Nephron (organoid): ENCODE measurements around the gene KIAA0319L.

Experiments
- H3K27ac Mint-ChIP-seq, 3 experiments: 2 replicates each; pipeline ENCODE4 v1.8.0; 2020; ENCODE audit warnings: mixed read lengths in 3 of 3, mild to moderate bottlenecking in 2 of 3, moderate library complexity in 1 of 3
- H3K27me3 Mint-ChIP-seq: 2 replicates; pipeline ENCODE4 v1.8.0; 2021; ENCODE audit warnings: low read depth, mild to moderate bottlenecking, moderate library complexity, mixed read lengths
- H3K36me3 Mint-ChIP-seq: 2 replicates; pipeline ENCODE4 v1.8.0; 2020; ENCODE audit warnings: low read depth, mixed read lengths
- H3K4me1 Mint-ChIP-seq: 2 replicates; pipeline ENCODE4 v1.8.0; 2020; ENCODE audit warnings: mixed read lengths
- H3K4me3 Mint-ChIP-seq, 3 experiments: 2 replicates each; pipeline ENCODE4 v1.8.0; 2020; ENCODE audit warnings: mild to moderate bottlenecking in 3 of 3, mixed read lengths in 3 of 3, moderate library complexity in 2 of 3
- H3K9me3 Mint-ChIP-seq: 2 replicates; pipeline ENCODE4 v1.8.0; 2020; ENCODE audit warnings: mixed read lengths
- TF ChIP-seq, protein P1 (sequence below), 3 experiments: fragments of 200-600 bp; sonication (generic); IDR thresholded peaks; one replicate each; pipeline ENCODE4 v1.5.0; 2021; ENCODE audit warnings: antibody characterized with exemption in 3 of 3; ENCODE audit not compliant: unreplicated experiment in 3 of 3

The KIAA0319L gene

GRCh38 chr1:35557611-35558373 lies 589 bp upstream of the KIAA0319L start, which contains the start of gene NCDN:
Gene NCDN, plus strand, starts transcription at chr1:35557799. Its CDS starts 392 bp downstream, at chr1:35558191.
- Mint-ChIP-seq H3K9me3 (no peaks in the 10 kb centered on the region), H3K36me3 (peaks cover 17% of the 10 kb centered on the region), H3K4me1 (peaks cover 48% of the 10 kb centered on the region), H3K27ac (peak within 1 kb of the TSS; percentile 92 to 99 (median 95)), H3K4me3 (peak within 1 kb of the TSS; percentile 98 to 100 (median 99)), H3K27me3 (no peaks in the 10 kb centered on the region)
- TF ChIP-seq, protein P1, sequence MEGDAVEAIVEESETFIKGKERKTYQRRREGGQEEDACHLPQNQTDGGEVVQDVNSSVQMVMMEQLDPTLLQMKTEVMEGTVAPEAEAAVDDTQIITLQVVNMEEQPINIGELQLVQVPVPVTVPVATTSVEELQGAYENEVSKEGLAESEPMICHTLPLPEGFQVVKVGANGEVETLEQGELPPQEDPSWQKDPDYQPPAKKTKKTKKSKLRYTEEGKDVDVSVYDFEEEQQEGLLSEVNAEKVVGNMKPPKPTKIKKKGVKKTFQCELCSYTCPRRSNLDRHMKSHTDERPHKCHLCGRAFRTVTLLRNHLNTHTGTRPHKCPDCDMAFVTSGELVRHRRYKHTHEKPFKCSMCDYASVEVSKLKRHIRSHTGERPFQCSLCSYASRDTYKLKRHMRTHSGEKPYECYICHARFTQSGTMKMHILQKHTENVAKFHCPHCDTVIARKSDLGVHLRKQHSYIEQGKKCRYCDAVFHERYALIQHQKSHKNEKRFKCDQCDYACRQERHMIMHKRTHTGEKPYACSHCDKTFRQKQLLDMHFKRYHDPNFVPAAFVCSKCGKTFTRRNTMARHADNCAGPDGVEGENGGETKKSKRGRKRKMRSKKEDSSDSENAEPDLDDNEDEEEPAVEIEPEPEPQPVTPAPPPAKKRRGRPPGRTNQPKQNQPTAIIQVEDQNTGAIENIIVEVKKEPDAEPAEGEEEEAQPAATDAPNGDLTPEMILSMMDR (IDR thresholded peaks at IDR 0.05; ENCODE audit: unreplicated experiment in 3 of 3) = no peak

DNA sequence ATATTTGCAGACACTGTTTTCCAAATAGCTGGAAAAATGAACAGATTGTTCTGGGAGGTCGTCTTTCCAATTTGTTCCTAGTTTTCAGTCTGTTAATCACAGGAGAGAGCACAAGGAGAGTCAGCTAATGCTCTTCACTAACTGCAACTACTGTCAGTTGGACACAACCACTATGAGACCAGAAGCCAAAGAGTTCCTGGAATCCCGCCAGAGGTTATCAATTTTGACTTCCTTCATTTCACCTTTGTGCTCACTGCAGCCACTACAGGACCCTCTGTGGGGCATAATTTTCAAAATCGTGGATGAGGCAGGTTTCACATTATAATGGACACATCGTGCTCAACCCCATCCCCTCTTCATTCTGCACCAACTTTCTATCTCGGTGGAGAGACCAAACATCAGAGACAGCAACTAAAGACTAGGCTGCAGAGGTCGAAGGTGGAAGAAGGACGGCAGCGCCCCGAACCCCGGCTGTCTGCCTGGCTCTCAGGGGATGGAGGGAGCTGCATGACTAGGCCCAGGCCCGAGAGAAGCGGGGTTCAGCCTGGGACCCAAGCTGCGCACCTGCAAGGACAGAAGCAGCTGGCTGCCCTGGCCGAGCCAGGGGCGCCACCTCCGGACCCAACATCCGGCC lies 602 bp downstream of the KIAA0319L start:
- Mint-ChIP-seq H3K27ac (peak overlapping the region; percentile 31 to 77 (median 32)), H3K27me3 (no peaks in the 10 kb centered on the region), H3K36me3 (peaks cover 22% of the 10 kb centered on the region), H3K4me3 (peak overlapping the region; percentile 98 to 100 (median 99)), H3K4me1 (peaks cover 47% of the 10 kb centered on the region), H3K9me3 (no peaks in the 10 kb centered on the region)
- TF ChIP-seq, protein P1 (IDR thresholded peaks at IDR 0.05; ENCODE audit: unreplicated experiment in 3 of 3) = no peak

GRCh38 chr1:35555601-35556477 lies 1.4 kb downstream of the KIAA0319L start:
- Mint-ChIP-seq H3K36me3 (peaks cover 21% of the 10 kb centered on the region), H3K27me3 (no peaks in the 10 kb centered on the region), H3K4me1 (peaks cover 42% of the 10 kb centered on the region), H3K9me3 (no peaks in the 10 kb centered on the region), H3K27ac (peak overlapping the region; percentile 31 to 77 (median 32)), H3K4me3 (peak overlapping the region; percentile 98 to 100 (median 99))
- TF ChIP-seq, protein P1 (IDR thresholded peaks at IDR 0.05; ENCODE audit: unreplicated experiment in 3 of 3) = no peak

- Mint-ChIP-seq H3K4me3 (peak overlapping the region; percentile 98 to 100 (median 99)), H3K9me3 (no peaks in the 10 kb centered on the region), H3K27me3 (no peaks in the 10 kb centered on the region), H3K27ac (peak overlapping the region; percentile 31 to 77 (median 32)), H3K36me3 (peaks cover 21% of the 10 kb centered on the region), H3K4me1 (peaks cover 42% of the 10 kb centered on the region)
- TF ChIP-seq, protein P1 (IDR thresholded peaks at IDR 0.05; ENCODE audit: unreplicated experiment in 3 of 3) = no peak
Measured at GRCh38 chr1:35555212-35555584, 2.0 kb downstream of the KIAA0319L start.

GRCh38 chr1:35554266-35555211 lies 2.7 kb downstream of the KIAA0319L start:
- peaks cover 27% of the 10 kb centered on the region for H3K36me3 Mint-ChIP-seq
- peaks cover 37% of the 10 kb centered on the region for H3K4me1 Mint-ChIP-seq
- TF ChIP-seq, protein P1 (IDR thresholded peaks at IDR 0.05; ENCODE audit: unreplicated experiment in 3 of 3) = no peak
- peak overlapping the region; percentile 98 to 100 (median 99) for H3K4me3 Mint-ChIP-seq
- H3K9me3 Mint-ChIP-seq = no peaks in the 10 kb centered on the region
- peak overlapping the region; percentile 31 to 77 (median 69) for H3K27ac Mint-ChIP-seq
- no peaks in the 10 kb centered on the region for H3K27me3 Mint-ChIP-seq
